Measurements from ENCODE around the gene SPRR2G.

DNA sequence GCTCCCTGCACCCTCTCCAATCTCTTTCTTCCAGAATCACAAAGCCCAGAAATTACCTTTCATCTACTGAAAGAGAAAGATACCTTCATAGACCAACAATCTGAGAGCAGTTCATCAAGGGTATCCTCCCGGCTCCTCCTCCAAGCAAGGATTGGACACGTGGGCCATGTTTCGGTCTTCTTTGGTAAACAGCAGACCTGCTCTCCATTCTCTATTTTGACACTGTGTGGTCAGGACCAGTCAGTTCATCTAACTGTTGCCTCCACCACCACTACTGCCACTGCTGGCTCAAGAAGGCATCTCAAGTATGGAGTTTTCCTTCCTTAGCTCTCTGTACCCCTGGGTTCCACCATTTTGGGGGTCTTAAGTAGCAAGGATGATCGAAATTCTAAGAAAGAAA, 44.5 kb upstream of the SPRR2G start:
- TF ChIP-seq, protein P1, sequence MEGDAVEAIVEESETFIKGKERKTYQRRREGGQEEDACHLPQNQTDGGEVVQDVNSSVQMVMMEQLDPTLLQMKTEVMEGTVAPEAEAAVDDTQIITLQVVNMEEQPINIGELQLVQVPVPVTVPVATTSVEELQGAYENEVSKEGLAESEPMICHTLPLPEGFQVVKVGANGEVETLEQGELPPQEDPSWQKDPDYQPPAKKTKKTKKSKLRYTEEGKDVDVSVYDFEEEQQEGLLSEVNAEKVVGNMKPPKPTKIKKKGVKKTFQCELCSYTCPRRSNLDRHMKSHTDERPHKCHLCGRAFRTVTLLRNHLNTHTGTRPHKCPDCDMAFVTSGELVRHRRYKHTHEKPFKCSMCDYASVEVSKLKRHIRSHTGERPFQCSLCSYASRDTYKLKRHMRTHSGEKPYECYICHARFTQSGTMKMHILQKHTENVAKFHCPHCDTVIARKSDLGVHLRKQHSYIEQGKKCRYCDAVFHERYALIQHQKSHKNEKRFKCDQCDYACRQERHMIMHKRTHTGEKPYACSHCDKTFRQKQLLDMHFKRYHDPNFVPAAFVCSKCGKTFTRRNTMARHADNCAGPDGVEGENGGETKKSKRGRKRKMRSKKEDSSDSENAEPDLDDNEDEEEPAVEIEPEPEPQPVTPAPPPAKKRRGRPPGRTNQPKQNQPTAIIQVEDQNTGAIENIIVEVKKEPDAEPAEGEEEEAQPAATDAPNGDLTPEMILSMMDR (IDR thresholded peaks at IDR 0.05): no peak
- TF ChIP-seq, protein P2, sequence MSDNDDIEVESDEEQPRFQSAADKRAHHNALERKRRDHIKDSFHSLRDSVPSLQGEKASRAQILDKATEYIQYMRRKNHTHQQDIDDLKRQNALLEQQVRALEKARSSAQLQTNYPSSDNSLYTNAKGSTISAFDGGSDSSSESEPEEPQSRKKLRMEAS (IDR thresholded peaks at IDR 0.05; ENCODE audit: low read depth): no peak
- TF ChIP-seq JUND (IDR thresholded peaks at IDR 0.05): no peak
- TF ChIP-seq RFX5 (IDR thresholded peaks at IDR 0.05; ENCODE audit: low read length): no peak
- no peak for TF ChIP-seq TCF12 (IDR thresholded peaks at IDR 0.05)
- TF ChIP-seq EZH2phosphoT487 (IDR thresholded peaks at IDR 0.05; ENCODE audit: borderline replicate concordance, low read depth): no peak
